RCC 7860 (cell line): ENCODE data around the gene NHERF1.
A peak's percentile ranks its signal among the peaks of the same experiment; 100 is the strongest.

ENCODE experiments used
- DNase-seq: peaks from one replicate; pipeline ENCODE4 v3.0.0-alpha.2; 2015; ENCODE audit warnings: low spot score
- FAIRE-seq: peaks from 2 replicates; lab custom pipeline; 2012; peaks lifted over from hg19 to GRCh38; lab: Jason Lieb, UNC

Gene NHERF1

GRCh38 chr17:74732042-74732867 lies 16.2 kb upstream of the NHERF1 start:
- FAIRE-seq, result no peak
- no peak for DNase-seq

DNA sequence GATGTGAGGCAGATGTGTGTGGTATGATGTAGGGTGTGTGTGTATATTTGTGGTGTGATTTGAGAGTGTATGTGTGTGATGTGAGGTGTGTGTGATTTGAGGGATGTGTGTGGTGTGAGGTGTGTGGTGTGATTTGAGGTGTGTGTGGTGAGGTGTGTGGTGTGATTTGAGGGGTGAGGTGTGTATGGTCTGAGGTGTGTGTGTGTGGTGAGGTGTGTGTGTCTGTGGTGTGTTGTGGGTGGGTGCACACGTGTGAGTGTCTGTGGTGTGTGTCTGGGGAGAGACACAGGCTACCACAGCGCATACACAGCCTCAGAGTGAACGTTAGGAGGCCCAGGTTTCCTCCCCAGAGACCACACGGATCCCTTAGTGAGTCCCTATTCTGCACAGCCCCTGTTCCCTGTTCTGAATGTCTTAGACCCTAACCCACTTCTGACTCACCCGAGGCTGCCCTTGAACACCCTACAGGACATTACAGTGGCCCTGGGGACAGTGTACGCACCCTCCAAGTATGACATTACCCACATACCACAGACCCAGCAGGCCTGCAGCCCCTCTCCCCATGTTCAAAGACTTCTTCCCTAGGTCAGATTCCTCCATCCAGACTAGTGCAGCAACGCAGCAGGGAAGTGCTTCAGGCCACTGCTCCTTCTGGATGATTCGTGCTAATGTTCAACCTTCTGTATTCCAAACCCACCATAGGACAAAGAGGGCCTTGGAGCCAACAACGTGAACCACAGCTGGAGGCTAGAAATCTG lies 14.9 kb upstream of the NHERF1 start:
- DNase-seq (no peak), FAIRE-seq (no peak)

DNA sequence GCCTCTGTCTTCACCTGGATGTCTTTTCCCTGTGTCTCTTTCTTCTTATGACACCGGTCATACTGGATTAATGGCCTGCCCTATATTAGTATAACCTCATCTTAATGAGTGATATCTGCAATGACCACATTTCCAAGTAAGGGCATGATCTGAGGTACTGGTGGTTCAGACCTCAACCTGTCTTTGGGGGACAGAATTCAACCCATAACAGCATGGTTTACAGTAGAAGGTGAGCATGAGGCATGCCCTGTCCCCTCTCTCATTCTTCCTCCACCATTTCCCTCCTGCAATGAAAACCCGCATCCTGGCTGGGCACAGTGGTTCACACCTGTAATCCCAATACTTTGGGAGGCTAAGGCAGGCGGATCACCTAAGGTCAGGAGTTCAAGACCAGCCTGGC lies 14.2 kb upstream of the NHERF1 start:
- no peak for FAIRE-seq
- DNase-seq, result no peak

- DNase-seq (no peak), FAIRE-seq (no peak)
Observed at GRCh38 chr17:74736513-74737298, 11.7 kb upstream of the NHERF1 start, which contains the start of gene RAB37. Gene RAB37 (plus strand): TSS chr17:74737256. CDS start chr17:74737273, 17 bp downstream.

DNA sequence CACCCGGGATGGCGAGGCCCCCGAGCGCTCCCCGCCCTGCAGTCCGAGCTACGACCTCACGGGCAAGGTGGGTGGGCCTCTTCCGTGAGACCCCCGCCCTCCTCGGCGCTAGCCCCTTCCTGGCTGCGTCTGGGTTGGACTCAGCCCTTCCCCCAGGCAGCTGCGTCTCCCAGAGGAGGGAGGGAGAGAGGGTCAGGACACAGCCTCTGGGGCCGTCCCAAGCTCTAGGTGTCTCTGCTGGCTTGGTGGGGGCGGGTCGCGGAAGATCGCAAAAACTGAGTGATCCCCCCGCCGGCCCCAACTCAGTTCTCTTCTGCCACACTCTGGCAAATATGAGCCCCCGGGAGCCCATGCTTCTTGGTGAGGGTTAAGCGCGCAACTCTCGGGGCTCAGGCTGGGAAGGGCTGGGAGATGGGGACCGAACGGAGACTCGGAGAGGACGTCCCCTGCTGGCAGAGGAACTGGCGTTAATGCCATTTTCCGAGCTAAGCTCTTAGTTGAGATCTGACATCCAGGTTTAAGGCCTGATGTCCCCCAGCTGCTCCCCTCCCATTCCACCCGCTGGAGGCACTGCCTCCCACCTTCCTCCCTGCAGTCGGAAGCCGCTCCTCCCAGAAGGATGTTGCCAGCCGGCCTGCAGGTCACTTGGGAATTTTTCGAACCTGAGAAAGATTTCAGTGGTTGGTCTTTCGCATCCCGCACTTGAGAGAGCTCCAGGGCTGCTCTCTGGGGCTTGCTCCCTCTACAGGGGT lies 11.0 kb upstream of the NHERF1 start:
- no peak for DNase-seq
- FAIRE-seq, result no peak

GRCh38 chr17:74738051-74738996 lies 10.1 kb upstream of the NHERF1 start:
- FAIRE-seq (no peak), DNase-seq (no peak)

DNA sequence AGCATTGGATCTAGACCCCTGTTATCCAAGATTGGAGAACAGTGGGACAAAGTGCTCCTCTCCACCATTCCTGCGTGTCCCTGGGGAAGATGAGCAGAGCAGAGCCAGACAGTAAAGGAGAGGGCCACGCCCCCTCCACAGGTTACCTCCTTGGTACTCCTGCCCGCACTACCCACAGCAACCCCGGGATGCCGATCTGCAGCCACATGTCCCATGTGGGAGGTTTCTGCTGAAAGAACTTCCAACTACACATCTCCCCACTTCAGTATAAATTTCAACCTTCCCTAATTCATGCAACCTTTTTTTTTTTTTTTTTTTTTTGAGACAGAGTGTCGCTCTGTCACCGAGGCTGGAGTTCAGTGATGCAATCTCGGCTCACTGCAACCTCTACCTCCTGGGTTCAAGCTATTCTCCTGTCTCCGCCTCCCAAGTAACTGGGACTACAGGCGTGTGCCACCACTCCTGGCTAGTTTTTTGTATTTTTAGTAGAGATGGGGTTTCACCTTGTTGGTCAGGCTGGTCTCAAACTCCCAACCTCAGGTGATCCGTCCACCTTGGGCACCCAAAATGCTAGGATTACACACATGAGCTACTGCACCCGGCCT lies 9.1 kb upstream of the NHERF1 start:
- FAIRE-seq, result no peak

GRCh38 chr17:74740173-74740572 lies 8.3 kb upstream of the NHERF1 start:
- no peak for FAIRE-seq
- no peak for DNase-seq

More for the DNA sequence above, 9.1 kb upstream of the NHERF1 start:
- DNase-seq, result no peak

DNA sequence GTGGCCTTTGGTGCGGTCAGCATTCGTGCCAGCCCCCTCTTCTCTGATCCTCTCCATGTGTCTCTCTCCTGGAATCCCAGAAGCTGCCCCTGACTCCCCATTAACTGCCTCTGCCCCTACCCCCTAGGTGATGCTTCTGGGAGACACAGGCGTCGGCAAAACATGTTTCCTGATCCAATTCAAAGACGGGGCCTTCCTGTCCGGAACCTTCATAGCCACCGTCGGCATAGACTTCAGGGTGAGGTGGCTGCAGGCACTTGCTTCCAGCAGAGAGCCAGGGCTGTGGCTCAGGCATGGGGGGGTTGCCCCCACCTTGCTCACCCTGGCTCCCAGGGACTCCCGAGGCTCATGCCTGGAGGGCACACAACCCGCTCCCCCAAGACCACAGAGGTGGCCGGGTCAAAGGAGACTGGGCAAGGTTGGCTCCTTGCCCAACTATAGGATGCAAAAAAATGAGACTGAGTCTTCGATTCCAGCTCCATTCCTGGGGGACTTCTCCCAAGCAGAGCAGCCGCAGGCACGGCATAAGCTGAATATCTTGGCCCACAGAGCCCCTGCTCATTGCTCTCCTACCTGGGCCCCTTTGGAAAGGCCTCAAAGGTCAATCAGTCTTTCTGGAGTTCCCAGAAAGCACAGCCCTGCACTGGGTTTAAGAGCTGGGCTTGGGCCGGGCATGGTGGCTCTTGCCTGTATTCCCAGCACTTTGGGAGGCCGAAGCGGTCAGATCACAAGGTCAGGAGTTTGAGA lies 7.6 kb upstream of the NHERF1 start:
- DNase-seq (no peak), FAIRE-seq (no peak)

DNA sequence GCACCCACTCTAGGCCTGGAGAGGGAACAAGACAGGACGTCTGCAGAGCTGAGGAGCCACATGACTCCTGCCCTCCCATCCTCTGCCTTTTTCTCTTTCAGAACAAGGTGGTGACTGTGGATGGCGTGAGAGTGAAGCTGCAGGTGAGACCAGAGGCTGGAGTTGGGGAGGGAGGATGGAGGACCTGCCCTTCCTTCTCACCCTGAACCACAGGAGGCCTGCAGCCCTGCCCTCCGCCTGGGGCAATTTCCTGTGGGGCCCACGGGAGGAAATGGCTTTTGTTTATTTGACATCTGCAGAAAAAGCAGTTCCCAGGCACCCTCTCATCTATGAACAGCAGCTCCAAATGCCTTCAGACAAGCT lies 6.3 kb upstream of the NHERF1 start:
- no peak for DNase-seq
- FAIRE-seq, result no peak

DNA sequence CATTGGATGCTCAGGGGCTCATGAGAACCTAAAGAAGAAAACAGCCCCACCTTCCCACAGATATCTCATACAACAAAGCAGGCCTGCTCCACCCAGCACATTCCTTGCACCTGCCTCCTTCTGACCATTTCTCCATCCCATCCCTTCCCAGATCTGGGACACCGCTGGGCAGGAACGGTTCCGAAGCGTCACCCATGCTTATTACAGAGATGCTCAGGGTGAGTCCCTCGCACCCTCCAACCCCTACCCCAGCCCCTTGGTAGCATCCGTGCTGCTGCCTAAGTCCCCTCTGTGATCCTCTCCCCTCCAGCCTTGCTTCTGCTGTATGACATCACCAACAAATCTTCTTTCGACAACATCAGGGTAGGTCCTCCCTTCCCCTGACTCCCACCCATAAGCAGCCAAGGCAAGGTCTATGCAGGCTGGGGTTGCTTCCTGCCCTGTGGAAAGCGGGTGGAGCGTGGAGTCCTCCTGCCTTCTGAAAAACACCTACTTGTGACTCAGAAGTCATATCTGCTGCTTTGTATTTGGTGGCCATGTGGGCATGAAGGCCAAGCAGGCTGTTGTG lies 5.4 kb upstream of the NHERF1 start:
- DNase-seq (no peak), FAIRE-seq (no peak)

DNA sequence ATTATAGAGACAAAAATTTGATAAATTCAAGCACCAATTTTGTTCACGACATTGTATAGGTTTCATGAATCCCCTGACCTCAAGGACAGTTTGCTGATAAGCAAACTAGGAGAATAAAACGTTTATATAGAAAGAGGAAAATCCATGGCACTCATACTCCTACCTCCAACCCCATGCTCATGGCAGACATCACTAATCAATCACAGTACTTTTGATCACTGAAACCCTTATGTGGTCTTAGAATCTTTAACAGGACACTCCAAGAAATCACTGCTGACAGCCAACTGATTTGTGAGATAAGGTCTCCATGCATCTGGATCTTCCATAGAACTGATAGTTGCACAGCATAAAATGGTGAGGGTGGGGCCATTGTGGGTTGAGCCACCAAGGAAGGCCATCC lies 4.7 kb upstream of the NHERF1 start:
- no peak for FAIRE-seq
- no peak for DNase-seq

- DNase-seq (no peak), FAIRE-seq (no peak)
Observed at GRCh38 chr17:74744349-74744713, 4.1 kb upstream of the NHERF1 start.

DNA sequence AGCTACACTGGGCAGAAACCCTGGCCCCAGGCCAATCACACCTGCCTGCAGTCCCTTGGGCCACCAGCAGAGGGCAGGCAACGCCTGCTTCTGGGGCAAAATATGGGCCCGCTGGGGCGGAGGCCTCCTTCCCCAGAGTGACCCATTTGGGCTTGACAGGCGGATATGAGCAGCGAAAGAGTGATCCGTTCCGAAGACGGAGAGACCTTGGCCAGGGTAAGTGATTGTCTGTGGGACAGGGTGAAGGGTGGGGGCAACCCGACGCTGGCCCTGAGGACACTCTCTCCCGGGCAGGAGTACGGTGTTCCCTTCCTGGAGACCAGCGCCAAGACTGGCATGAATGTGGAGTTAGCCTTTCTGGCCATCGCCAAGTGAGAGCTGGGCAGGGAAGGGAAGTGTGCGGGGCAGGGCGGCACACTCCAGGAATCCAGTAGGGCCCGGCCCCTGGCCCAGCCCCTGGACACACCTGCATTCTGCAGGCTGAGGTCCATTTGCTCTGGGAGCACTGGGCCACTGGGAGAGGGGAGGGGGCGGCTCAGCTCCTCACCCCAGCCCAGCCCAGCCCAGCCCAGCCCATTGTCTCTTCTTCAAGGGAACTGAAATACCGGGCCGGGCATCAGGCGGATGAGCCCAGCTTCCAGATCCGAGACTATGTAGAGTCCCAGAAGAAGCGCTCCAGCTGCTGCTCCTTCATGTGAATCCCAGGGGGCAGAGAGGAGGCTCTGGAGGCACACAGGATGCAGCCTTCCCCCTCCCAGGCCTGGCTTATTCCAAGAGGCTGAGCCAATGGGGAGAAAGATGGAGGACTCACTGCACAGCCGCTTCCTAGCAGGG lies 3.5 kb upstream of the NHERF1 start:
- no peak for FAIRE-seq

DNA sequence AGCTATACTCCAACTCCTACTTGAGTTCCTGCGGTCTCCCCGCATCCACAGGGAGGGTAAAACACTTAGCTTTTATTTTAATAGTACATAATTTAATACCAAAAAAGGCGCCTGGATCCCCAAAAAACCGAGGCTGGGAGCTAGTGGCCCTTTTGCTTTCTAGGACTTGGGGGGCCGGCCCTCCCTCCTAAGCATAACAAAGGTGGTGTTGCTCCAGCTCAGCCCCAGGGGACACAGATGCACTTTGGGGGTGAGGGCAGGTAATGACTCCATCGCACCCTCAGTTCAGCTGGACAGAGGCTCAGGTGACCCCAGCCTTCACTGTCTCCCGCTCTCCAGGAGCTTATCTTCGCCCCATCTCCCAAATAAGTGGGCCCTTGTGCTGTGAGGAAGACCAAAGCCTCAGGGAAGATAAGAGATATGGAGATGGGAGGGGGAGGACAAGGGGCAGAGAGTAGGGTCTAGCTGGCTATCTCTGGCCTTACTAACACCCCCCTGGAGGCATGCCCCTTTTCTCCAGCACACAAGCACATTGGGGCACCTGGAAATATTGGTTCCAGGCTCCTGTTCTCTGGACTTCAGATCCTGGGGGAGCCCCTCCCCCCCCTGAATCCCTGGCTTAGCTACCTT lies 2.8 kb upstream of the NHERF1 start:
- FAIRE-seq, result no peak
- DNase-seq, result no peak

More for the DNA sequence above, 3.5 kb upstream of the NHERF1 start:
- peak; percentile 35 for DNase-seq

DNA sequence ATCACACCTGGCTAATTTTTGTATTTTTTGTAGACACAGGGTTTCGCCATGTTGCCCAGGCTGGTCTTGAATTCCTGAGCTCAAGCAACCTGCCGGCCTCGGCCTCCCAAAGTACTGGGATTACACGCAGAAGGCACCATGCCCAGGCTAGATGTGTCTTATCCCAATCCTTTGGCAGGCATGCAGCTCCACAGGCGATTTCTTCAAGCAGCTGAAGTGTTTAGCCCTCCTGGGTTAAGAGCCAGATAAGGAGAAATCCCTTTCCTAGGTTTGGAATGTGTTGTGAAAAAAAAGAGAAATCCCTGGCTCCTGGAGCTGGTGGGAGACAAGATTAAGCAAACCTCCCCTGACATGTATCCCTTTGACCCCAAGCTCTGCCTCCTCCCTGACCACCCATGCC lies 2.1 kb upstream of the NHERF1 start:
- DNase-seq (no peak), FAIRE-seq (no peak)

GRCh38 chr17:74746922-74747321 lies 1.5 kb upstream of the NHERF1 start:
- DNase-seq, result no peak
- no peak for FAIRE-seq
